Epithelial cell of prostate (primary cell): ENCODE measurements around the gene LCE2A.

ENCODE experiments used
- DNase-seq: peaks from one replicate; pipeline ENCODE4 v3.0.0-alpha.2; 2011; ENCODE audit warnings: low read depth, low spot score
- H3K27ac ChIP-seq: fragments of 450-650 bp; 2 replicates; pipeline ENCODE4 v1.5.1; 2017; ENCODE audit warnings: mild to moderate bottlenecking

Gene LCE2A

DNA sequence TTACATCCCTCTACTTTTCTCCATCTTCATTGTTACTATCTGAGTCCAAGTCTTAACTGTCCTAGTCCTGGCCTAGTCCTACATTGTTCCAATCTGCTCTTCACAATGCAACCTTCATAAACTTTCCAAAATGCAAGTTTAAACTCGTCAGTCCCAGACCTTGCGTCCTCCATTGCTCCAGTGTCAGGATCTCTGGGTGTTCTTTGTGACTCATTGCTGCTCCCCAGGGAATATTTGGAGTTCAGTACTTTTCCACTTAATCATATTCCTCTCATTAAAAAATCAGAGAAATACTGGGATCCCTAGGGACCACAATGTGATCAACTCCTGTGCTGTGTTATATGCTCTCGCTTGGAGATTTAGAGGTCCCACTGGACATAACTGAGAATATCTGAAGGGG, 41.7 kb downstream of the LCE2A start:
- H3K27ac ChIP-seq: no peak overlapping the region
- no peak for DNase-seq

- no peak for DNase-seq
- H3K27ac ChIP-seq: no peak overlapping the region
Measured at GRCh38 chr1:152741656-152742055, 43.5 kb downstream of the LCE2A start.

GRCh38 chr1:152743371-152744145, 45.4 kb downstream of the LCE2A start:
- DNase-seq: no peak
- peak overlapping the region; percentile 51 for H3K27ac ChIP-seq

DNA sequence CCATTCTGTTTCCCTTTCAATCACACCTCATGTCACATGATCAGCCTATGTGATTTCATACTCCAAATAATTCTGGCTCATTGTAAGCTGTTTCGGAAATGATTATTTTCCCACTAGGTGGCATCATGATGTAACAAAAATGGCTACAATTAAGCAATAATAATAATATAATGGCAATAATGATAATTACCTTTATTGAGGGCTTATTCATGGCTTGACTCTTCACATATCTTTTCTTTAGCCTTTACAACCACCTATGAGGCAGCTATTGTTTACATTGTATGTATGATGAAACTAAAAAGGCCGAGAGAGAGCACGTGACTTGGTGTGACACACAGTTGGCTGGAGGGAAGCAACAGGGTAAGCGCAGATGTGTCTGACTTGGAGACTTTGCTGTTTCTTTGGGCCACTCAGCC, 47.2 kb downstream of the LCE2A start:
- no peak for DNase-seq
- peak overlapping the region; percentile 33 for H3K27ac ChIP-seq

- DNase-seq: no peak
- peak overlapping the region; percentile 33 for H3K27ac ChIP-seq
Measured at GRCh38 chr1:152745765-152746444, 47.8 kb downstream of the LCE2A start.

- no peak for DNase-seq
- no peak overlapping the region for H3K27ac ChIP-seq
Measured at GRCh38 chr1:152747831-152748230, 49.7 kb downstream of the LCE2A start.
